Jurkat, Clone E6-1 (cell line): ENCODE results near the gene LGALS8.
A peak's percentile ranks its signal among the peaks of the same experiment; 100 is the strongest.

Experiments
- DNase-seq: peaks from one replicate; pipeline ENCODE4 v3.0.0-alpha.2; 2011; ENCODE audit warnings: low read depth, low spot score
- H3K4me3 ChIP-seq: 2 replicates; pipeline ENCODE4 v1.5.1; 2011; ENCODE audit warnings: mild to moderate bottlenecking, low read length, control low read depth, moderate library complexity

The LGALS8 gene

GRCh38 chr1:236534151-236534651, 10.4 kb downstream of the LGALS8 start:
- DNase-seq = no peak
- H3K4me3 ChIP-seq = no peak overlapping the region

- no peak overlapping the region for H3K4me3 ChIP-seq
- DNase-seq = no peak
These were observed 11.4 kb downstream of the LGALS8 start for GRCh38 chr1:236535190-236535589.

GRCh38 chr1:236535662-236536161, 11.9 kb downstream of the LGALS8 start:
- peak; percentile 92 for DNase-seq
- peak overlapping the region; percentile 28 for H3K4me3 ChIP-seq

GRCh38 chr1:236536540-236536939, 12.8 kb downstream of the LGALS8 start:
- no peak overlapping the region for H3K4me3 ChIP-seq
- no peak for DNase-seq

DNA sequence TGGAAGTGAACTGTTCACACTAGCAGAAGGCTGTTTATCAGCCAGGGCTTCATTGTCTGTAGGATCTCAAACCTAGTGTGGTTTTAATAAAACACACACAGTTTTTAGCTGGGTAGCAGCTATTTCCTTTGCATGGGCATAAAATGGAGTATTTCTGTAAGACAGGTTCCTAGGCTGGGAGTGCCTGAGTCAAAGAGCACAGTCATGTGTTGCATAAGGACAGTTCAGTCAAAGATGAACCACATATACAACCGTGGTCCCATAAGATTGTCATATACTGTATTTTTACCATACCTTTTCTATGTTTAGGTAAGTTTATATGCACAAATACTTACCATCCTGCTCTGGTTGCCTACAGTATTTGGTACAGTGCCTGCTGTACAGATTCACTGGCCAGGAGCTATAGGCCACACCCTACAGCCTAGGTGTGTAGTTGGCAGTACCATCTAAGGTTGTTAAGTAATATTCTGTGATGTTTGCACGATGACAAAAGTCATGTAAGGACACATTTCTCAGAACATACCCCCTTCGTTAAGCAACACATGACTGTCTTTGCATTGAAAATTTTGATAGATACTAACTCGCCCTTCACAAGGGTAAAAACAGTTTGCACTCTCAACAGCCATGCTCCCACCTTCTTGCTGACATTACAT, 17.2 kb downstream of the LGALS8 start:
- H3K4me3 ChIP-seq = no peak overlapping the region
- DNase-seq = no peak

DNA sequence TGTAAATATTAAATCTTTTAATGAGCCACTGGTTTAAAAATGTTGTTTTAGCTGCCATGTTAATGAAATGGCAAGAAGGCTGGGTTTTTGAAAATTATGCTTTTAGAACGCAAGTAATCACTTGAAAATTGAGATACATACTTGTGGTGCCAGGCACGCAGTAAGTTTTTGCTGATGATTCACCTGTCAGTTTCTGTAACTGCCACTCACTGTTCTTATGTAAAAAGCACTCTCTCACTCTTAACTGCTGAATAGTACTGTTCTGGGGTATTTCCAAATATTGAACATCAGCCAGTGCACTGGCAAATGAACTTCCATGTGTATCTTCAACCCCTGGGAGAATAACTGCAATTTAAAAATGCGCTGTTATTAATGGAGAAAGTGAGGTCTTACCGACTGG, 17.9 kb downstream of the LGALS8 start:
- no peak overlapping the region for H3K4me3 ChIP-seq
- DNase-seq = no peak

DNA sequence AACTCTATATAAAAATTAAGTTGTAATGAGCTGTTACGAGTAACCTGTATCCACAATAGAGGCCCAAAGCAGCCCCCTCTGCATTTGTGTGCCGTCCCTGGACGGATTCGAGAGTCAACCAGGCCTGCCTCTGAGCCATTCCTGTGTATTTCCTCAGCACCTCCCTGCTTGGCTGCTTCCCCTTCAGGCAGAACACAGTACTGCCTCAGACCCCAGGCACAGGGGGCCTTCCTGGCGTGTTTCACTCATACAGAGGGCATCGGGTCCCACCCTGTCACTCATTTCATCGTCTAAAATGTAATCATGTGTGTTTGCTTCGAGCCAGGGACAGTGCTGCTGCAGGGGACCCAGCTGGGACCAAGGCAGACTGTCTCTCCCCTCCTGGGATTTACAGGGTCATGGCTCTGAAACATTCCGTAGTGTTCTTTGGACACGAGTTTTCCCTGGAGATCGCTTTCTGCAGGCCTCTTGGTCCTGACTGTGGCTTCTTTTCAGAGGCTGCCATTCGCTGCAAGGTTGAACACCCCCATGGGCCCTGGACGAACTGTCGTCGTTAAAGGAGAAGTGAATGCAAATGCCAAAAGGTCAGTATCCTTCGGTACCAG, 19.4 kb downstream of the LGALS8 start:
- no peak overlapping the region for H3K4me3 ChIP-seq
- no peak for DNase-seq

DNA sequence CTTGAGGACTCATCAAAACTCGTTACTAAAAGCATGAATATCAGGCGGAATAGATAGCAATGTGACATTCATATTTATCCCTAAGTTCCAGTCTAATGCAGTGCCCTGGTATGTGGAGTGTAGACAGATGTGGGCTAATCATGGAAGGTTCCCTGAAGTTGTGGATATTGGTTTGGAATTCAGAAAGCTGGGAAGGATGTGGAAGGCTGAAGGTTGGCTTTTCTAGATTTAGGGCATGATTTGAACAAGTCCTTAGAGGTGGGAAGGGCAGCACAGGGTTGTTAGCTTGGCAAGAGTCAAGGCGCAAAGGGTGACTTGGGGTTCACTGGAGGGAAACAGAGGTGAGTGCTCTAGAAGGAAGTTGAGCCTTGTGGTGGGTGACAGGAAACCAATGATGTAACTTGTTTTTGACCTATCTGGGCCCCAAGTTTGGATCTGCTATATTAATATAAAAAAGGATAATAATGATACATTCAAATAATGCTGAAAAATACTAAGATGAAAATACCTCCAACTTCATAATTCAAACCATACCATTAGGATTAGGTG, 21.9 kb downstream of the LGALS8 start:
- no peak for DNase-seq
- no peak overlapping the region for H3K4me3 ChIP-seq

DNA sequence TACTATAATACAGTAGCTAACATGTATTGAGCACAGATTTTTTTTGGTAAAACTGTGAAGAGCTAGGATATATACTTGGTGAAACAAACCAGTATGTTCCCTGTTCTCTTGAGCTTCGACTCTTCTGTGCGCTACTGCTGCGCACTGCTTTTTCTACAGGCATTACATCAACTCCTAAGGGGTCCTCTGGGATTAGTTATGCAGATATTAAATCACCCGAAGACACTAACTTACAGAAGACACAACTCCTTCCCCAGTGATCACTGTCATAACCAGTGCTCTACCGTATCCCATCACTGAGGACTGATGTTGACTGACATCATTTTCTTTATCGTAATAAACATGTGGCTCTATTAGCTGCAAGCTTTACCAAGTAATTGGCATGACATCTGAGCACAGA, 24.7 kb downstream of the LGALS8 start:
- DNase-seq = no peak
- H3K4me3 ChIP-seq = no peak overlapping the region

DNA sequence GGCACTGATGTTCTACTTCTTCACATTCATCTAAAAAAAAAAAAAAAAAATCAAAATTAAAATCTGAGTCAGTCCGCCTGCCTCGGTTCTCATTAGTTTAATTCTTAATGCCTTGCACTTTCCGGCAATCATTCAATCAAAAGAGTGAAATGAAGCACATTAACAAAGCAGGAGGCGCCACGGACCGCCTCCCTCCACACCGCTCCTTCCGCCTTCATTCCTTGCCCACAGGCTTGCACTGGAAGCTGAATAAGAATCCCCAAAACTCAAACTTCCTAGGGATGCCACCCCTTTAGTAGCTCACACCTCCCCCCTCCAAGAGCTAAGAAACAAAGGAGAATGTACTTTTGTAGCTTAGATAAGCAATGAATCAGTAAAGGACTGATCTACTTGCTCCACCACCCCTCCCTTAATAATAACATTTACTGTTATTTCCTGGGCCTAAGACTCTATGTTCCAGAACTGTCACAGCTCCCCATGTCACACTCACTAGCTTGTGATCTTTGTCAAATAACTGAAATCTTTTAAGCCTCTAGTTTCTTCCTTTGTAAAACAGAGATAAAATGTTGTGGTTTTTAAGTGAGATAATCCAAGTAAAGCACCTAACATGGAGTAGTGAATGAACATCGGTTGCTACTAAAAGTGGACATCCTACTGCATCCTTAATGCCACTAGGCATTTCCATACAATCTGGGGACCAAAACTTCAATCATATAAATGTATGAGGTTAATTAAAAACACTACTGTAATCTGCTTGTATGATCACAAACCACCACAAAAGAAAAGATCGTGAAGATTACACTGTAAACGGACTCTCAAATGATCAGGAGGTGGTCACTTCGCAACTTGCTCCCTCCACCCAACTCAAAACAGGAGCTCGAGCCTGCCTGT, 27.4 kb downstream of the LGALS8 start:
- no peak overlapping the region for H3K4me3 ChIP-seq
- peak; percentile 36 for DNase-seq

DNA sequence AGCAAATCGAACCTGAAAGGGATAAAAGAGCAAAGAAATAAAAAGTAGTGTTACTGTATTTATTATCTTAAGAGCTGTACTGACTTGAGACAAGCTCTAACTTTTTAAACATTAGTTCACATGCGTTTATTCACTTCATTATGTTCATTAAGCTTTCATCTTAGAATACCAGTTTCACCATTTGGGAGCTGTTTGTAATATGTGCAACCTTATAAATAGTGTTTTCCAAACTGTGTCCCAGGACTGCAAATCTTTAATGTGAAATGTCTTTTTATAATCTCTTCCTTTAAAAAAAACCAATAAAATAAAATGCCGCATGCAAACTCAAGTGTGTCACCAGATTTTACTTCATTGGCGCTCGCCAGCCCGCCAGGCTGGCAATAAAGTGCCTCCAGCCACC, 28.3 kb downstream of the LGALS8 start:
- H3K4me3 ChIP-seq = no peak overlapping the region
- DNase-seq = no peak

DNA sequence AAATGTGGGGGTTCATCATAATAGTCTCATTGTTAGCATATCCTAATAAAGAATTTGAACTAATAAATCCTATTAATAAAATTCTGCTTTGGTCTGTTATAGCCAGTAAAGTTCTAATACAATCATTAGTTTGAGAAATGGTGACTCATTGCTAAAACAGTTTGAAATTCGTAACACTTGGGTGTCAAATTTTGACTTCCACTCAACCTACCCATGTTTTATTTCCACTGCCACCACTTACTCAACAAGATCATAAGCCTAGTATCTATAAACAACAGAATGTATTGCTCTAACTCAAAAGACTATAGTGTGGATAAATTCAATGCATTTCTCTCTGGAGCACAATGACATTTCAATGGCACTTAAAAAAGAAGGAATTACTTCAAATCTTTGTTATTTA, 29.1 kb downstream of the LGALS8 start:
- DNase-seq = no peak
- no peak overlapping the region for H3K4me3 ChIP-seq

DNA sequence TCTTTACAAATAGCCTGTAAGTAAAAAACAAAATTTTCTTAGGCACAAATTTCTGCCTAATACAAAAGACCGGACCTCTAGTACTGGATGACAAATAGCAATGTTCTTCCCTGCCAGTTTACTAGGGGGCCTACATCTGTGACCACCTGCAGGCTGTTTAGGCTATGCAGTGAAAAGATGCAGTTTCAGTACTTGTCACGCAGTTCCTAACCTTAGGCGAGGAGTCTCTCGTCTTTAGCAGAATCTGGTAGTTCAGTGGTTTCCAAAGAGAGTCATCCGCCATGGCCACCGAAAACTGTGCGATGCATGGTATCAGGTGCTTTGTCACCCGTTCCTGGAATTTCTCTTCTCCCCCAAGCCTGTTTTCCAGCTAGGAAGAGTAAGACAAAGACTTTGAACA, 29.6 kb downstream of the LGALS8 start:
- H3K4me3 ChIP-seq = no peak overlapping the region

GRCh38 chr1:236556606-236557005, 32.8 kb downstream of the LGALS8 start:
- H3K4me3 ChIP-seq = no peak overlapping the region
- no peak for DNase-seq

More for the DNA sequence above, 29.6 kb downstream of the LGALS8 start:
- no peak for DNase-seq

- DNase-seq = no peak
- H3K4me3 ChIP-seq = no peak overlapping the region
These were observed 34.3 kb downstream of the LGALS8 start for GRCh38 chr1:236558081-236558480.

DNA sequence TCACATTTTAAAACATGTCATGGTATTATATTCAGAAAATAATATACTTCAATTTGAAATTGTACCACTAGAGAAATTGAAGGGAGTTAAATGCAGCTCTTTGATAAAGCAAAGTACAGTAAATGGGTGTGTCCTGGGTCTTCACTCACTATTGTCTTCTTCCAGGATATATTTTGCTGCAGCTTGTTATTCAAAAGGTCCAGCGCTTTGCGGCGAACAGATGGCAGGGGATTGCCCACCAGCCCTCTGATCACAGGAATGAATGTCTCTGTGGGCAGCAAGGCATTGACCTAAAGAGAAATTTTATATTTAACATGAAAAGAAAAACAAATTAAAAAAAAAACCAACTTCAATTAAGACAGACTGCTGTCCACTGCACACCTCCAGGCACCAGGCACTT, 35.1 kb downstream of the LGALS8 start:
- DNase-seq = no peak
- no peak overlapping the region for H3K4me3 ChIP-seq

DNA sequence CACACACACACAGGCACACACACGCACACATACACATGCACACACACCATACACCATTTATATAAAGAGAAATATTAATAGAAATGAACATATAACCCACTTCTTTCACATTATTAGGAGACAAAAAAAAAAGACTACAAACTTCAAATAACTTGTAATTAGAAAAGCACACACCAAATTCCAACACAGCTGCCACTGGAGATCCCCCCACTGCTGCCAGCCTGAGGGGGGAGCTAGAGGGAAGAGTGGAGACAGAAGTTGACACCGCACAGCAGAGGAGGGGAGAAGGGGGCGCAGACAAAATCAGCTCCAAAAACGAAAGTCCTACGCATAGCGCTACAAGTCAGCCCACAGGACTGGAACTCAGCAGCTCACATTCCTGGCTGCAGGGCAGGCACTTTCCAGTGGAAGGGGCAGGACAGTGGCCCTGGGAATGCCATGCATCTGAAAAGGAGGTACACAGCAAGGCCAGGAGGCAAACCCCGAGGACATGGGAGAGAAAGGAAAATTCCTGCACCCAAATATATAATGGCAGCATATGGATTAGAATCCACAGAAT, 36.5 kb downstream of the LGALS8 start:
- H3K4me3 ChIP-seq = no peak overlapping the region
- no peak for DNase-seq

GRCh38 chr1:236561976-236562375, 38.2 kb downstream of the LGALS8 start:
- H3K4me3 ChIP-seq = no peak overlapping the region
- DNase-seq = no peak

DNA sequence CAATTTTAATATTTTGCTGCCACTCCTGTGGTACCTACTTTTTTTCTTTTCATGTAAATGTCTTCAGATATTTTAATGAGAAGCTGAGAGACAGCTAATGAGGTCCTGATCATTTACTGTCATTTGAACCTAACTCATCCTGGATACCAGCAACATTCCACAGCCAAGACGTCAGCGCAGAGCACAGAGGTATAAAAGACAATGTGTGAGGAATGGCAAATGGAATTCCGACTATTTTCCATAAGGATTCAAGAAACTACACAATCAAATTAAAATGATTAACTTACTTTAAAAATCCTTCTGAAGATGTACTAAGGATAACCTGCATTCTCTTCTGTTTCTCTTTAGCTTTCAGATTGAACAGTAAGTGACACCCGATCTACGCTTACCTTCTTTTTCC, 41.7 kb downstream of the LGALS8 start:
- no peak for DNase-seq

More for the DNA sequence above, 41.7 kb downstream of the LGALS8 start:
- H3K4me3 ChIP-seq = no peak overlapping the region
